Right atrium auricular region (tissue), 2 donors: ENCODE data around the gene NAA15. TPM values are rescaled to one million over a fixed set of nuclear protein-coding genes. Genes with fewer than 3 reads are reported as not detected.

ENCODE experiments used
- DNase-seq: peaks from one replicate; pipeline ENCODE4 v3.0.0-alpha.2; 2019; ENCODE audit warnings: low spot score
- H3K27ac ChIP-seq, 2 donors: fragments of 200-600 bp; sonication (generic); 1 replicate in 1 of 2; 2 replicates in 1 of 2; pipeline ENCODE4 v1.5.1; 2016 to 2019
- H3K27me3 ChIP-seq, 2 donors: fragments of 200-600 bp; sonication (generic); one replicate each; pipeline versions ENCODE4 v1.5.1 to v1.6.0; 2017 to 2019
- H3K36me3 ChIP-seq: fragments of 200-600 bp; sonication (generic); one replicate; pipeline ENCODE4 v1.5.1; 2016
- H3K4me1 ChIP-seq, 2 donors: fragments of 200-600 bp; sonication (generic); one replicate each; pipeline versions ENCODE4 v1.5.1 to v1.6.0; 2017 to 2019
- H3K4me3 ChIP-seq, 2 donors: fragments of 200-600 bp; sonication (generic); 1 replicate in 1 of 2; 2 replicates in 1 of 2; pipeline ENCODE4 v1.5.1; 2017 to 2019; ENCODE audit warnings: mild to moderate bottlenecking in 1 of 2, moderate library complexity in 1 of 2
- H3K9me3 ChIP-seq, 2 donors: fragments of 200-600 bp; sonication (generic); one replicate each; pipeline ENCODE4 v1.5.1; 2019
- CTCF ChIP-seq, 2 donors: fragments of 200-600 bp; sonication (generic); IDR thresholded peaks; one replicate each; pipeline ENCODE4 v1.5.1; 2019; ENCODE audit warnings: antibody characterized with exemption in 2 of 2
- total RNA-seq, 2 donors: library from RNA; depleted of rRNA; stranded (reverse); fragments of >200 nt; gene quantifications; one replicate each; pipeline ENCODE4 v1.1.0, GENCODE V29; 2016

Gene NAA15
- total RNA-seq, 2 donors from 2014 or later, result 21.5 to 24.2 TPM

GRCh38 chr4:139266208-139266582 lies 35.1 kb upstream of the NAA15 start:
- TF ChIP-seq CTCF (IDR thresholded peaks at IDR 0.05), result no peak
- Histone ChIP-seq H3K4me3 (peak overlapping the region; percentile 24 to 46), H3K9me3 (no peaks in the 10 kb centered on the region), H3K4me1 (peaks cover 0 to 10% of the 10 kb centered on the region in 2 donors), H3K27ac (peak overlapping the region in 1 of 2 donors; percentile 70), H3K27me3 (no peaks in the 10 kb centered on the region), H3K36me3 (no peaks in the 10 kb centered on the region)
- DNase-seq, result no peak

GRCh38 chr4:139266583-139267257 lies 34.6 kb upstream of the NAA15 start:
- Histone ChIP-seq H3K4me1 (peaks cover 0 to 10% of the 10 kb centered on the region in 2 donors), H3K4me3 (peak overlapping the region; percentile 24 to 46), H3K27me3 (no peaks in the 10 kb centered on the region), H3K36me3 (no peaks in the 10 kb centered on the region), H3K9me3 (no peaks in the 10 kb centered on the region), H3K27ac (peak overlapping the region in 1 of 2 donors; percentile 70)
- DNase-seq, result peak; percentile 73
- TF ChIP-seq CTCF (IDR thresholded peaks at IDR 0.05), result no peak

GRCh38 chr4:139267301-139267700 lies 34.0 kb upstream of the NAA15 start:
- DNase-seq, result no peak
- H3K27ac ChIP-seq, result peak overlapping the region in 1 of 2 donors; percentile 70

GRCh38 chr4:139273835-139274234 lies 27.5 kb upstream of the NAA15 start:
- Histone ChIP-seq H3K4me1 (peaks cover 0 to 1% of the 10 kb centered on the region in 2 donors), H3K27me3 (no peaks in the 10 kb centered on the region), H3K36me3 (no peaks in the 10 kb centered on the region), H3K9me3 (no peaks in the 10 kb centered on the region), H3K4me3 (no peak overlapping the region), H3K27ac (no peak overlapping the region)
- DNase-seq, result no peak
- TF ChIP-seq CTCF (IDR thresholded peaks at IDR 0.05), result no peak

More at GRCh38 chr4:139267301-139267700, 34.0 kb upstream of the NAA15 start:
- no peaks in the 10 kb centered on the region for H3K36me3 ChIP-seq
- no peaks in the 10 kb centered on the region for H3K27me3 ChIP-seq
- H3K9me3 ChIP-seq, result no peaks in the 10 kb centered on the region
- no peak for TF ChIP-seq CTCF (IDR thresholded peaks at IDR 0.05)
- no peak overlapping the region for H3K4me3 ChIP-seq
- peaks cover 0 to 10% of the 10 kb centered on the region in 2 donors for H3K4me1 ChIP-seq

GRCh38 chr4:139274790-139275189 lies 26.5 kb upstream of the NAA15 start:
- H3K27me3 ChIP-seq, result no peaks in the 10 kb centered on the region
- no peaks in the 10 kb centered on the region for H3K9me3 ChIP-seq
- H3K36me3 ChIP-seq, result no peaks in the 10 kb centered on the region
- no peak for DNase-seq
- no peak overlapping the region for H3K27ac ChIP-seq
- peaks cover 0 to 10% of the 10 kb centered on the region in 2 donors for H3K4me1 ChIP-seq
- H3K4me3 ChIP-seq, result no peak overlapping the region
- TF ChIP-seq CTCF (IDR thresholded peaks at IDR 0.05), result no peak

GRCh38 chr4:139275281-139275735 lies 26.0 kb upstream of the NAA15 start:
- Histone ChIP-seq H3K27me3 (no peaks in the 10 kb centered on the region), H3K9me3 (no peaks in the 10 kb centered on the region), H3K27ac (no peak overlapping the region), H3K4me3 (no peak overlapping the region), H3K4me1 (peaks cover 0 to 15% of the 10 kb centered on the region in 2 donors), H3K36me3 (no peaks in the 10 kb centered on the region)
- no peak for TF ChIP-seq CTCF (IDR thresholded peaks at IDR 0.05)
- DNase-seq, result no peak
